A549 (cell line): ENCODE data around the gene GAS2L2.

Experiments used
- CBX2 ChIP-seq: fragments of 200-600 bp; sonication (generic); IDR thresholded peaks from 2 replicates; pipeline ENCODE4 v1.6.1; 2016; ENCODE audit warnings: low read depth, mild to moderate bottlenecking, borderline replicate concordance
- CTCF ChIP-seq: fragments of >200 bp; sonication (Bioruptor Twin); formaldehyde crosslinking; IDR thresholded peaks from 3 replicates; pipeline ENCODE4 v1.5.1; 2016
- EP300 ChIP-seq, 2 experiments: fragments of >200 bp; sonication (Bioruptor Twin); formaldehyde crosslinking; IDR thresholded peaks; 2 replicates in 1 of 2; 3 replicates in 1 of 2; pipeline ENCODE4 v1.6.1; 2016 to 2017
- JUNB ChIP-seq: fragments of >200 bp; sonication (Bioruptor Twin); formaldehyde crosslinking; IDR thresholded peaks from 2 replicates; pipeline ENCODE4 v1.6.1; 2016
- KDM1A ChIP-seq: fragments of 200-600 bp; sonication (generic); IDR thresholded peaks from 2 replicates; pipeline ENCODE4 v1.6.1; 2016; ENCODE audit warnings: low read depth, mild to moderate bottlenecking
- MYC ChIP-seq: IDR thresholded peaks from 2 replicates; pipeline ENCODE4 v1.6.1; 2012; ENCODE audit warnings: mild to moderate bottlenecking, inconsistent platforms, low read length, improper control_type of control experiment, borderline replicate concordance
- NPAS2 ChIP-seq: fragments of 250-450 bp; sonication (Bioruptor Pico); IDR thresholded peaks from 2 replicates; pipeline ENCODE4 v1.8.0; 2022; ENCODE audit warnings: mild to moderate bottlenecking, moderate library complexity, borderline replicate concordance
- POLR2A ChIP-seq: IDR thresholded peaks from 2 replicates; pipeline ENCODE4 v1.6.1; 2012; ENCODE audit warnings: mild to moderate bottlenecking, low read length
- RAD21 ChIP-seq, 2 experiments: fragments of >200 bp in 1 of 2; sonication (Bioruptor Twin) in 1 of 2; formaldehyde crosslinking in 1 of 2; IDR thresholded peaks in 1 of 2; conservative IDR thresholded peaks in 1 of 2; 2 replicates in 1 of 2; 3 replicates in 1 of 2; pipeline ENCODE4 v1.6.1; 2012 to 2018; ENCODE audit warnings: inconsistent platforms in 1 of 2
- RARB ChIP-seq: fragments of 250-450 bp; sonication (Bioruptor Pico); IDR thresholded peaks from 2 replicates; pipeline ENCODE4 v1.8.0; 2021; ENCODE audit warnings: mild to moderate bottlenecking, moderate library complexity
- RCOR1 ChIP-seq: fragments of 150-350 bp; IDR thresholded peaks from 2 replicates; pipeline ENCODE4 v1.6.1; 2014; ENCODE audit warnings: antibody characterized with exemption, low read length, low read depth
- SMC3 ChIP-seq: fragments of >200 bp; sonication (Bioruptor Twin); formaldehyde crosslinking; IDR thresholded peaks from 3 replicates; pipeline ENCODE4 v1.6.1; 2018; ENCODE audit warnings: inconsistent platforms
- ZC3H11A ChIP-seq: fragments of 450-650 bp; IDR thresholded peaks from 2 replicates; pipeline ENCODE4 v1.6.1; 2014; ENCODE audit warnings: antibody characterized with exemption, mild to moderate bottlenecking

- TF ChIP-seq CTCF, result no peak
- TF ChIP-seq RARB (CRISPR knock-in tag), result no peak
- no peak for TF ChIP-seq RCOR1
- no peak for TF ChIP-seq EP300 (IDR thresholded peaks at IDR 0.05)
- TF ChIP-seq JUNB, result no peak
- no peak for TF ChIP-seq POLR2A
- TF ChIP-seq RAD21 (conservative IDR thresholded peaks at IDR 0.05 in 1 of 2, IDR thresholded peaks at IDR 0.05 in 1 of 2), result no peak
- TF ChIP-seq ZC3H11A, result no peak
- no peak for TF ChIP-seq NPAS2
- TF ChIP-seq KDM1A, result no peak
- TF ChIP-seq SMC3, result no peak
- TF ChIP-seq MYC, result no peak
- no peak for TF ChIP-seq CBX2
Observed at GRCh38 chr17:35743626-35744328, 9.3 kb downstream of the GAS2L2 start.
